ENCODE measurements around the gene ZNF710.

Gene ZNF710

DNA sequence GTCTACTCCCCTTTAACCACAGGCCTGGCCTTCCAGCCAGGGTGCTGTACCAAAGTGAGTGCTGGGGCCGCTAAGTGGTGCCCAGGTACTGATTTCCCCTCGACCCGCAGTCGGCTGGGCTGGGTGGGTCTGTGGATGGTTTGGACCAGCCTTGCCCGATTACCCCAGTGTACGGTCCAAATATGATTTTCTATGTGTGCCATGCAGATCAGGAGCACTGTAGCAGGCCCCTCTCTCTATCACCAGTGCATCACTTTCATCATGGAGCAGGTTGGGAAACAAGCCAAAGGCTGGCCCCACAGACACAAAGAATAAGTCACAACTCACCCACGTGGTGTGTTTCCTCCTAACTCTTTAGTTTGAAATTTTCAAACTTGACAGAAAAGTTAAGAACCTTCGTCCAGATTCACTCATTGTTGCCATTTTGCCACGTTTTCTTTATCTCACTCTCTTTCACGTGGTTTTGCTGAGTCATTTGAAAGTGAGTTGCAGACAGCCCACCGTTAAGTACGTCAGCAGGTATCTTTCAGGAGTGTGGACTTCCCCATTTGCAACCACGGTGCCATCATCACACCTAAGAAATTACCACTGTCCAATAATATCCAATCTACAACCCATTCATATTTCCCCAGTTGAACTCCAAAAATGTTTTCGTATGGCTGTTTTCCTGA lies 37.0 kb downstream of the ZNF710 start:
- DNase-seq (ENCODE audit: low read depth in 4 of 4, low spot score in 1 of 4): peak in 1 of 4 experiments; percentile 49

DNA sequence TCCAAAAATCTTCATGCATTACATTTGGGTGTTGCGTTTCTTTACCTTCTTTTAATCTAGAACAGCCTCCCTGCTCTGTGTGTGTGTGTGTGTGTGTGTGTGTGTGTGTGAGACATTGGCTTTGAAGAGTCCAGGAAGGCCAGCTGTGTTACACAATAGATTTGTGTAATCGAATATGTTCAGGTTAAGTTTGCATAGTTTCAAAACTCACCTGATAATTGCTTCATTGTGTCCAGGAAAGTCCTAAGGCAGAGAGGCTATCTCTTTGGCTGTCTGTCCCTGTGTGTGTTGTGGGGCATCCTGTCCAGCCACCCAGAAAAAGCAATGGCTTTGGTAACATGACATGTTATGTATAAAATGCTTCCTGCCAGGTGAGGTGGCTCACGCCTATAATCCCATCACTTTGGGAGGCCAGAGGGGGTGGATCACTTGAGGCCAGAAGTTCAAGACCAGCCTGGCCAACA lies 37.5 kb downstream of the ZNF710 start:
- DNase-seq (ENCODE audit: low read depth in 4 of 4, low spot score in 1 of 4): no peak

DNA sequence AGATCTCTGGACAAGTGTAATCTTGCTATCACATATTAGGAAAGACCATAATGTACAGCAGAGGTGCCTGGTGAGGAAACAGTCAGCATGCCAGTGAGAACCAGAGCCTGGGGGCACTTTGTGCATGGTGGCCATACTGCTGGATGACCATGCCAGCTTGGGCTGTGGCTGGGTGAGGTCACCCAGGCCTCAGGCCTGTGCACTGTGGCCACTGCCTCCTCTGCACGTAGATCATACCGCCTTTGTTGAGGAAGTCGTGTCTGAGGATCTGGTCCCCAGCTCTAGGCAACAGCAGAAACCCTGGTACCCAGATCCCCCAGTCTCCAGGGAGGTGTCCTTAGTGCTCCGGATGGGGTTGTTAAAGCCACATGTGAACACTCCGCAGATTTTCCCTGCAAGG lies 38.9 kb downstream of the ZNF710 start:
- no peak for DNase-seq (ENCODE audit: low read depth in 4 of 4, low spot score in 1 of 4)

DNA sequence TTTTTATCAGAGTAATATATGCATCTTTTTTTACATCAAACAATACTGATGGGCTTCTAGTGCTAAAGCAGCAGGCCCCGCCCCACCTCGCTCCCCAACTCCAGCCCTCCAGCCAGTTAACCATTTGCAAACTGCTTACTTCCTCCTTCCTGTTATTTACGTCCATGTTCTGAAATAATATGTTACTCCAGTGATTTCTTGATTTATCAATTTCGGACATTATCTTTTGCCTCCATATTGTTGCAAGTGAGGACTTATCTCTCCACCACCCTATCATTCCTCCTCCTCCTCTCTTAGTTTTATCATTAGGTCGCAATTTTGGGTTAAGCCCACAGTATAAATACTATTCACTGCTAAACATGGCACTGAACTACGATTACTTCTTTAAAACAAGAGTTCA lies 39.5 kb downstream of the ZNF710 start:
- no peak for DNase-seq (ENCODE audit: low read depth in 4 of 4, low spot score in 1 of 4)

DNA sequence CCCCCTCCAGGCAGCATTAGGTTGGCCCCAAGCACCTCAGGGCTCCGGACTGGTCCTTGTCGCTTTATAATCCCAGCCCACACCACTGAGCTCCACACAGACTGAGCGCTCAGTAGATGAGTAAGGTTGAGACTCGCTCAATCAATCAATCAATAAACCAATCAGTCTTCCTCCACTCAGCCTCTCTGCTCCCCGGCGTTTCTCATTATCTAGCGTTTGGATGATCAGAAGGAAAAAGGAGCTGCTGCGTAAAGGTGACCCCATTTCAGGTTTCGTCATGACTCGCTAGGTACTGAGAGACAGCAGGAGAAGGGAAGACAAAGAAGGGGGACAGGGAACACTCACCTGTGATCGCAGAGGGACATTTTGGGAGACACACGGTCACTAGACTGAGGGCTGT lies 41.2 kb downstream of the ZNF710 start:
- no peak for DNase-seq (ENCODE audit: low read depth in 4 of 4, low spot score in 1 of 4)

DNA sequence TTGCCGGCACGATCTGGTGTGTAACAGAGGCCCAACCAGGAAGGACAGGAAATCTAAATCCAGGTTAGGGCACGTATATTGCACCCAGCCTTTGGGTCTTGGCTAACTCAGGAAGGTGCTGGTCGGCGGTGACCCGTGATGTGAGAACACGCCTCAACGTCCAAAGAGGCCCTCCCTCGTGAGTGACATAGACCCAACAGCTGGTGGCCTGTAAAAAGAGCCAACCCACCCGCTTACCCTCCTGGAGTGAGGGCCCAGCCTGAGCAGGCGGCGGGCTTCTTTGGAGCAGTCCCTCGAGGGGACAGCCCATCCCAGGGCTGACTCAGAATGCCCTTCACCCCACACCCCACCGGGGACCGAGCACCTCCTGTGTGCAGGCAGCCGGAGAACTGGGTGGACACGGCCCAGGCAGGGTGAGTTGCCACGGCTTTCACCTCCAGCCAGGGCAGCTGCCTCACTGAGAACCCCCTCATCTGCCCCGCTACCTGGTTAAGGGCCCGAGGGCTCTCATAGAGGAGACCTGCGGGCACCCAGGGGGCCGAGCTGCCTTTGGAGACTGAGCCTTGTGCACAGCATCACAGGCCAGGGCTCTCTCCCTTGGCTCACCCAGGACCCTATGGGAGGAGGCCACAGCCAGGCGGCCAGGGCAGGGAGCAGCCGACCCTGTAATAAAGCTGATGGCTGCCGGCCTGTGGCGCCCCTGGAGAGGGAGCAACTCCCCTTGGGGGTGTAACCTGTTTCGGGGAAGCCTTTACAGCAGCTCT lies 41.8 kb downstream of the ZNF710 start:
- no peak for DNase-seq (ENCODE audit: low read depth in 4 of 4, low spot score in 1 of 4)

DNA sequence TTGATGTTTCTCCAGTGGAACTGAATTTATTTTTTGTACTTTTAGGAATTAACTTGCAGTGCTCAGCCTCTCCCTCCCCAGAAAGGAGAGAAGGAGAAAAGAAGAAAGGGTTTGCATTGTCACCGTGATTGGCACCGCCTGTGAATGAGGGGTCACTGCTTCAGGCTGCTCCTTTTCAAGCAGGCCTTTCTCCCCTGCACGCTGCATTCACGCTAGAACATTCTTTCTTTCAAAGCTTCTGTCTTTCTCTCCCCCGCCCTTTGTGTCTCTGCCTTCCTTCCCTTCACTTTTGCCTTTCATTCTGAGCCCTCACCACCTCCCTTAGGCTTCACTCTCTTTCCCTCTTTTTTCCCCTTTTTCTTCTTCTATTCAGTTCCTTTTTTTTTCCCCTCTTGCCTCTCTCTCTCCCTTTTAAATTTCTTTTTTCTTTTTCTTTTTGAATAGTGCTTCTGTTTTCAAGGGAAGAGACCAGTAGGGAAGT lies 42.4 kb downstream of the ZNF710 start:
- DNase-seq (ENCODE audit: low read depth in 4 of 4, low spot score in 1 of 4): no peak

DNA sequence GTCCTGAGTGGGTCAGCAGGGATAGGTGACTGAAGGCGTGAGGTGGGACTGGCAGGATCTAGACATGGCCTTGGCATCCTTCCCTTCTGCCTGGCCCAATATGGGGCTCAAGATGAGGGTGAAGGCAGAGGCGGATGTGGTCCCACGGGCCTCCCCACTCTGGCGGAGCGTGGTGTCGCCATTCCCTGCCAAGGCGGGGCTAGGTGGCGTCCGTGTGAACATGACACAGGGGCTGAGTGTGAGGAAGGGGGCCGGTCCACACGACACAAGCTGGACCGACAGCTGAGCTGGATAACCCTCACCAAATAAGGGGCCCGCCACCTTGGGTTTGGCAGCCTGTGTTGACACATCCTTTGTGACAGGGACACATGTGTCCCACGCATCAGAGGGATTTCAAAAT lies 43.1 kb downstream of the ZNF710 start:
- DNase-seq (ENCODE audit: low read depth in 4 of 4, low spot score in 1 of 4): no peak

DNA sequence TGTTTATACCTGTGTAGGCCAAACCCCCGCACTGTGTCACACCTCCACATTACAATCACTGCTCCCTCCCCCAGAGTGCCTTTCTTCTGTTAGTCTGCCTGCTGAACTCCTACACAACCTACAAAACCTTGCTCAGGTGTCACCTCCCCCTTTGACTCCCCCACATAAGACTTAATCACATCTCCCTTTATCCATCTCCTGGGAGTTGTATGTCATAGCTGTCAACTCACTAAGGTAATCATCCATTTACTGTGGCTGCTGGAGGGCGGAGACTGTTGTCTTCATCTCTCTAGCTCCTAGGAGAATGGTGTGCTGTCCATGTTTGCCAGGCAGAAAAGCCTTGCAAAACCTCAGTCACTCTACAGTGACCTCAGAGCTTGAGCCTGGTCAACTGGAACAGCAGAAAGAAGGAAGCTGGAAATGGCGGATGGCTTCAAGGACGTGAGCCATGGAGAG lies 43.8 kb downstream of the ZNF710 start:
- no peak for DNase-seq (ENCODE audit: low read depth in 4 of 4, low spot score in 1 of 4)

DNA sequence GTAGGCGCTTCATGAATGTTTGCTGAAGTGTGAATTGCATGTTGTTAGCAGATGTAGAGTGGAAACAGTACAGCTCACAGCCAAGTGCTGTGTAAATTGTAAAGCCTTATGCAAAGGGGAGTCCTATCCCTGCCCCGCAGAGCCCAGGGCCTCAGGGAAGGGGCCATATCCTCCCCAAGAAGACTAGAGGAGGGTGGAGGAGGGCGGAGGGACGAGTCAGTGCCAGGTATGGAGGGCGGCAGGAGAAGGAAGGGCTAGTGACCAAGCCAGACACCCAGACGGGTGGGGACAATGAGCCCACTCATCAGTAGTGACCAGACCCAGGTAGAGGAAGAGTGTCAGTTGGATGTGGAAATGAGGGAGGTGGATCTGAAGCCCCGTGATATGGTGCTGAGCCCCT lies 45.2 kb downstream of the ZNF710 start:
- no peak for DNase-seq (ENCODE audit: low read depth in 4 of 4, low spot score in 1 of 4)

DNA sequence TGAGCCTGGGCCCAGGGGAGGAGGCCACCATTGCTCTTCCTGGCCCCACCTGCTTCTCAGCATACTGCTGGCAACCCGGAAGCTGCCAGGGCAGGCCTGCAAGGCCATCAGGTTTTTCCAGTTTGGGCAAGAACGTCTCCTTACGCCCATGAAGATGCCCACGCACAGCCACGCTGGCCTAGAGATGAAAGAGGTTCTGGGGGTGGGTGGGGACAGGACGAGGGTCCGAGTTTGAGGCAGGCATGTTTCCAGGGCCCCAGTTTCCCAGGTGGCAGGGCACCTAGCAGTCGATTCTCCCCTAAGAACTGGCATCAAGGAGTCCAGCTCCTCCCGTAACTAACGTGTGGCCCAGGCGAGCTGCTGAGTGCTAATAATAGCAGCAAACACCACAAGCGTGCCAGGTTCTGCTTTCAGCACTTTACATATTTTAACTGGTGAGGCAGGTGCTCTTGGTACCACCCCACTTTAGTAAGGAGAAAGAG lies 45.8 kb downstream of the ZNF710 start:
- DNase-seq (ENCODE audit: low read depth in 4 of 4, low spot score in 1 of 4): no peak

DNA sequence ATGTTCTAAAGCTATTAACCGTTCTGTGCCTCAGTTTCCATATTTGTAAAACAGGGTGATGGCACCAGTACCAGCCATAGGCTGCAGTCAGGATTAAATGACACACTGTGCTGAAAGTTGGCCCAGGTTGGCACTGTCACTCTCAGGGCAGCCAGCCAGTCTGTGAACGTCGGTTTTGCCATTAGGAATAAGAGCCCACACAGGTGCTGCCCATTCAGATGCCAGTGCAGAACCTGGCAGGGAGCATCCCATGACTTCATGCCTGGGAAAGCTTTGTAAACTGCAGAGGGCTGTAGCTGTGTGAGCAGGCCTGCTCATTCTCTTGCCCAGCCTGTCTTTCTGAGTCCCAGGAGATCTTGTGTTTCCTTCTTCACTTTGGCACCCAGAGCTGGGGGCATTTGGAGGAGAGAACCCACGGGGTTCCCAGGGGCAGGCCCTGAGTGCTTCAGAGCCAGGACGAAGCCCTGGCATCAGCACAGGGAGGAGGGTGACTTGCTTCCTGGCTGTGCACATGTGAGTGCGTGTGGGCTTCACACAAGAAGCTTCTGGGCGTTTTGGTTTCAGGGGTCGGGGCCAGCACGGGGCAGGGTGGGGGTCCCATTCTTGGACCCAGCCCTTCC lies 46.9 kb downstream of the ZNF710 start:
- DNase-seq (ENCODE audit: low read depth in 4 of 4, low spot score in 1 of 4): no peak

DNA sequence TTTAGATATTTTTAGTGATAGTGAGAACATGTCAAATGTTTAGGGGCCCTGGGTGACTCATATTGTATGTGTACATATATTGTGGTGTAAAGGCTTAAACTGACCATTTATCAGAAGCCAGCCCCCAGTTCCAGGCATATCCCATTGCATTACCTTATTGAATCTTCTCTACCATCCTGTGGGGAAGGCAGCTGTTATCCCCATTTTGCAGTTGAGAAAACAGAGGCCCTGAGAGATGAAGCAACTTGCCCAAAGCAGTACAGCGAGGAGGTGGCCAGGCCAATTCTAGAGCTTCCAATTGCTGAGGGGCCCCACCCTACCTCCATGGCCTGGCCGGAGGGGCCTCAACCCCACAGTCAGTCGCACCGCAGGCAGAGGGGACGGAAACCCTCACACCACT lies 47.9 kb downstream of the ZNF710 start:
- DNase-seq (ENCODE audit: low read depth in 4 of 4, low spot score in 1 of 4): no peak

DNA sequence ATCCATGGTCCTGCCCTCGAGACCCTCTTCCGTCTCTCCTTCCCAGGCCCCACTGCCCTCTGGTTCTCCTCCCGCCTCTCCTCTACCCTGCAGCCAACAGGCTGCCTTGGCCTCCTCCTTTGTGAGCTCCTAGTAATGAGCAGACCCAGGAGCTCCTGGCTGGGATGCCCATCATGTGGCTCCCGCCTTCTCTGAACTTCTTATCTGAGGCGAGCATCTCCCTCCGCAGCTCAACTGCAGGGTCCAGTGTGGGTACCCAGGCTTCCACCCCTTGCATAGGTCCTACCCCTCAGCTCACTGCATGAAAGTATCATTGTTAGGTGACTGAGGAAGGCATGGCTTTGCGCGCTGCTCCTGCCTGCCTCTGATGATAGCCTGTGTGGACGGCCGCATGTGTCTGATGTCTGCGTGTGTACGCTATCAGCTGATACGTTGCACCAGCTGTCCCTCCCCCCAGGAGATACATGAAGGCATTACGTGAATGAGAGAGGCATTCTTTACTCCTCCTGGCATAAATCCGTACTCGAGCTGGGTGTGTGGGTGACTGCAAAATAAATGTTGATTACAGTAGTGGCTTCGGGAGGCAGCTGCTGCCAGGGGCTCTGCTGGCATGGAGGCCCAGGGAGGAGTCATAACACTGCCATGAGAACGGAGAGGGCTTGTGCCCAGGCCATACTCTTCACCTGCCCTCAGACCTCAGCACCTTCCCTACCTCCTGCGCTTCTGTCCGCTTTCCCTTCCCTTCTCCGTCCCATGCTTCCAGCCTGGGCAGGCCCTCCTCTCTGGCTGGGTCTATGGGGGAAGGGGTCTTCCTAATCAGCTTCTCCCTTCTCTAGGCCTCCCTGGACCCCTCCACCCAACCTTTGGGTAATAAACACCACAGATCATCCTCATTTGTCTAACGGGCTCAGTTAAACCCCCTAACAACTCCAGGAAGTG lies 48.8 kb downstream of the ZNF710 start:
- DNase-seq (ENCODE audit: low read depth in 4 of 4, low spot score in 1 of 4): no peak

DNA sequence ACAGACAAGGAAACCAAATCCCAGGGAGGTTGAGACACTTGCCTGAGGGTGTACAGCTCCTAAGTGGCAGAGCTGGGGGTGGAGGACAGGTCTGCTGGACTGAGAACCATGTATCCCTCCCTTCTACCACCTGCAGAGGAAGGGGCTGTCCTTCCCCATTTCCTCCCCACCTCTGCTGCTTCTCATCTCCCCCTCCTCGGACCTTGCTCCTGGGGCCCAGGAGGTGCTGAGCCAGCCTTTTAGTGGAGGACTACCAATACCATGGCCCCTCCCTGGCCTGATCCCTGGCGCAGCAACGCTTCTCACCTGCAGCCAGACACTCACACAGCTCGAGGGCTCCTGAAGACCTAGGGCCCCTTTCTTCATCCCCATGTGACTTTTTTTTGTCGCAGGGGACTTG lies 50.8 kb downstream of the ZNF710 start:
- DNase-seq (ENCODE audit: low read depth in 4 of 4, low spot score in 1 of 4): no peak

DNA sequence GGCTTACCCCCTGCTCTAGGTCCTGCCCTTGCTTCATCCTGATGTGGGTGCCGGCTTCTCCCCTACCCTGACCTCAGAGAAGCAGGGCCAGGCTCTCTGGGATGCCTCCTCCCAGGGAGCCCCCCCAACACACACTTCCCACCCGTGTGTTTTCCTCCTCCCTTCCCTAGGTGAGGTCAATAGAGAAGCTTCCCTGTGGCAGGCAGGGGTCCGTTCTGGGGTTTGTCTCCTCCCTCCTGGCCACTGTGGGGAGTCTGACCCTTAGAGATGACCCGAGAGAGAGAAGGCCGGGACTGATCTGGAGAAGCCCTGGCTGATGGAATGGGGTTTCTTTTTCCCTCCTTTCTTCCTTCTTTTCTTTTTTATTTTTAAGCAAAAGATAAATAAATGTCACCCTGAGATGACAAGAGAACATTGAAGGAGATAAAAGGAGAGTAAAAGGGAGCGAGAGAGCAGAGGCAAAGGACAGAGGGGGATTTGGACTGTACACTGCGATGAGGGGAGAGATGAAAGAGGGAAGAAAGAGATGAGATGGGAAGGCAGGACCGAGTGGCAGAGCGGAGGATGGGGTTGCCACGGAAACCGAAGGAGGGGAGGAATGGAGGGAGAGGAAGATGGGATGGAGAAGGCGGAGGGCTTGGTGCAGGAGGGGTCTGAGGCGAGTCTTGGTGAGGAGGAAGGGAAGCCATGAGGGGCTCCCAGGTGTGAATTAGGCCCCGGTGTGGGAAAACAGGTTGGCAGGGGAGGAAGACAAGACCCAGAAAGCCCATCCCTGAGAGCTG lies 52.8 kb downstream of the ZNF710 start:
- DNase-seq (ENCODE audit: low read depth in 4 of 4, low spot score in 1 of 4): no peak

DNA sequence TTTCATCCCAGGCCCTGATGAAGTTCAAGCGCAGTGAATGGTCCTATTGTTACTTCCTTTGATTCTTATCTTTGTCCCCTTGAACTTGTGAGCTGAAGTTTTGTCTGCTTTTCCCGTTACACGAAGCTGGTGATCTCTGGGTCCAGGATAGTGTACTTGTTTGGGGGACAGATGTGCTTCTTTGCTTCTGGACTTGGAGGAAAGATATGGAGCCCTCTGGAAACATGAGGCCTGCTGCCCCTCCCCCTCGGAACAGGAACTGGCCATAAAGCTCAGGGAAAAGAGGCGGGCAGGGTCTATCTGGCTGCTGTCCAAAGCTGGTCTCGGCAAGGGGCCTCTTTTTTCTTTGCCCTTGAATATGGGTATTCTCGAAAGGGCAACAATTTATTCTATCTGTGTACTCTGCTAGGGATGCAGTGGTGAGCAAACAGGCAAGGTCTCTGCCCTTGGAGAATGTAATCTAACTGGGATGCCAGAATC lies 53.5 kb downstream of the ZNF710 start:
- DNase-seq (ENCODE audit: low read depth in 4 of 4, low spot score in 1 of 4): no peak

DNA sequence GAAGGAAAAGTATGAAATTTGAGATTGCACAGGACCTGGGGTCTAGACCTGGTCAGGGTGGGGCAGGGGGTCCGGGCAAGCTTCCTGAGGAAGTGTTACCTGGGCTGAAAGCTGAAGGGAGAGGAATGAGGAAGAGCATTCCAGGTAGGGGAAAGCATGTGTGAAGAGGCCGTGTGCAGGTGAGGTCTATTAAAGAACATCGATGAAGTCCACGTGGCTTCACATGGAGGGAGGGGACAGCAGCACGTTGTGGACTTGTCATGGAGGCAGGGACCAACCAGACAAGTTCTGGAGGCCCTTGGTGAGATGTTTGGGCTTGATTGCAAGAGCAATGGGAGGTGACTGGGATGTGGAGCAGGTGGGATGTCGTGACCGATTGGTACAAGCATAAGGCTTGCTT lies 54.1 kb downstream of the ZNF710 start:
- DNase-seq (ENCODE audit: low read depth in 4 of 4, low spot score in 1 of 4): no peak

DNA sequence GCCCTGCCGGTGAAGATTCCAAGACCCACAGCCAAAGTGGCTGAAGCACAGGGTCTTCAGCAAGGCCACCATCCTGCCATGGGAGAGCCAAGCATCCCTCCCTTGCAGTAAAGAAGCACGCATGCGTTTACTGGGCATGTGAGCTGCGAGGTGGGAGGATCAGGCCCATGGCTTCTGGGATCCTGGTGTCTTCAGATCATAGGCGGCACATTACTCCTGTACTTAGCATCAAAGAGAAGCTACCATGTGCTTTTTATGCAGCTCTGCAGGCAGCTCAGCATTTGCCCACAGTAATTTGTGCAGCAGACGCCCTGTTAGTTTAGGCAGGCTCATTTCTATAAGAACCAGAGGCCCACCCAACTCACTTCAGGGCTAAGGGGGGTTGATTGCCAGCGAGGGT lies 55.4 kb downstream of the ZNF710 start:
- no peak for DNase-seq (ENCODE audit: low read depth in 4 of 4, low spot score in 1 of 4)

DNA sequence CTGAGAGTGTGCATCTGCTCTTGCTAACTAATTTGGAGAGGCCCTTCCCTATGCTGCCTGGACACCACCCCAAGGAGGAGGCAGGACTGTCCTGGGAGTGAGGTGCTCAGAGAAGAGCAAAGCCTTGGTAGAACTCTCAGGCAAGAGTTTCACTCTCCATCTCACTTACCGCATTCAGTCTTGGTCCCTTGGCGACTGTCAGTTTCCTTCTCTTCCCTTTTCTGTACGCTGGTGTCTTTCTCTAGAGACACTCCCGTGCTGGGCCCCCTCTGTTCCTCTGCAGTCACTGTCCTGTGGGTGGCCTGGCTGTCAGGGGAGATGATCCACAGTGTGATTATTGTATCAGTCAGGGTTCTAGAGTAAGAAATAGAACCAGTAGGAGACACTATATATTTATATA lies 57.2 kb downstream of the ZNF710 start:
- DNase-seq (ENCODE audit: low read depth in 4 of 4, low spot score in 1 of 4): no peak
